Caco-2 (cell line): Measurements from ENCODE around the gene SECTM1. TPM values are rescaled to one million over a fixed set of nuclear protein-coding genes. Genes with fewer than 3 reads are reported as not detected.
A peak's percentile ranks its signal among the peaks of the same experiment; 100 is the strongest.

Source experiments
- BruUV-seq: library from RNA; stranded (reverse); fragments of 400-500 nt; replicated peaks from 2 replicates; lab custom pipeline; 2021; lab: Mats Ljungman, UMichigan
- CTCF ChIA-PET: fragments of 300-600 bp; sonication (Branson Sonifier 250); formaldehyde crosslinking; loops from one replicate; lab custom pipeline; 2022; ENCODE audit warnings: antibody characterized with exemption; lab: Charles Lee
- POLR2A ChIA-PET: fragments of 300-600 bp; sonication (Branson Sonifier 250); formaldehyde crosslinking; loops from one replicate; lab custom pipeline; 2022; ENCODE audit warnings: antibody characterized with exemption; lab: Charles Lee
- DNase-seq, 2 experiments: peaks; one replicate each; pipeline versions ENCODE4 v3.0.0 to v3.0.0-alpha.2; 2020 to 2022
- H3K27me3 ChIP-seq: replicated peaks from 2 replicates; pipeline ENCODE4 v1.6.0; 2011; ENCODE audit warnings: low read length; ENCODE audit not compliant: control insufficient read depth, insufficient read depth
- H3K36me3 ChIP-seq: 2 replicates; pipeline ENCODE4 v1.5.1; 2011; ENCODE audit warnings: low read length; ENCODE audit not compliant: control insufficient read depth, insufficient read depth
- H3K4me1 ChIP-seq: fragments of 250-450 bp; sonication (Bioruptor Pico); 2 replicates; pipeline ENCODE4 v1.5.1; 2020; ENCODE audit warnings: mild to moderate bottlenecking
- H3K4me3 ChIP-seq: 2 replicates; pipeline ENCODE4 v1.5.1; 2011; ENCODE audit warnings: low read depth, mild to moderate bottlenecking, control low read depth, low read length
- H3K9me3 ChIP-seq: fragments of 250-450 bp; sonication (Bioruptor Pico); 2 replicates; pipeline ENCODE4 v1.5.1; 2020; ENCODE audit warnings: mild to moderate bottlenecking, moderate library complexity
- H3K27ac Mint-ChIP-seq: one replicate; pipeline ENCODE4 v1.8.0; 2022; ENCODE audit warnings: mixed read lengths; ENCODE audit not compliant: unreplicated experiment
- H3K27me3 Mint-ChIP-seq: one replicate; pipeline ENCODE4 v1.8.0; 2022; ENCODE audit warnings: mixed read lengths; ENCODE audit not compliant: insufficient read depth, unreplicated experiment
- H3K36me3 Mint-ChIP-seq: one replicate; pipeline ENCODE4 v1.8.0; 2022; ENCODE audit warnings: mild to moderate bottlenecking, mixed read lengths; ENCODE audit not compliant: insufficient read depth, unreplicated experiment
- H3K4me1 Mint-ChIP-seq: one replicate; pipeline ENCODE4 v1.8.0; 2022; ENCODE audit warnings: low read depth, mixed read lengths; ENCODE audit not compliant: unreplicated experiment
- H3K4me3 Mint-ChIP-seq: one replicate; pipeline ENCODE4 v1.8.0; 2022; ENCODE audit warnings: mild to moderate bottlenecking, moderate library complexity, mixed read lengths; ENCODE audit not compliant: unreplicated experiment
- H3K9me3 Mint-ChIP-seq: one replicate; pipeline ENCODE4 v1.8.0; 2022; ENCODE audit warnings: mixed read lengths; ENCODE audit not compliant: unreplicated experiment
- CTCF ChIP-seq, 2 experiments: fragments of 200-600 bp in 1 of 2; IDR thresholded peaks; 1 replicate in 1 of 2; 2 replicates in 1 of 2; pipeline versions ENCODE4 v1.5.1 to v1.8.0; 2011 to 2022; ENCODE audit warnings: antibody characterized with exemption in 1 of 2, control low read depth in 1 of 2, inconsistent platforms in 1 of 2, low read depth in 1 of 2, low read length in 1 of 2, mild to moderate bottlenecking in 1 of 2, moderate library complexity in 1 of 2; ENCODE audit not compliant: insufficient read depth in 1 of 2, severe bottlenecking in 1 of 2, unreplicated experiment in 1 of 2
- intact Hi-C: fragments of 100-400 bp; cut with micrococcal nuclease; formaldehyde crosslinking; loops from one replicate; pipeline ENCODE4 v1.10.0; 2022; ENCODE audit not compliant: unreplicated experiment
- total RNA-seq: library from RNA; stranded (reverse); gene quantifications from 2 replicates; pipeline ENCODE4 v1.2.3, GENCODE V29; 2022

SECTM1 gene
- total RNA-seq, 1 experiment from 2014 or later: 0.75 TPM

- peaks cover 25% of the 10 kb centered on the region for H3K36me3 Mint-ChIP-seq
- H3K27ac Mint-ChIP-seq: no peak overlapping the region
- no peaks in the 10 kb centered on the region for H3K27me3 ChIP-seq
- no TSS peak for BruUV-seq
- peaks cover 31% of the 10 kb centered on the region for H3K4me1 Mint-ChIP-seq
- intact Hi-C loops: no loop called here
- no peaks in the 10 kb centered on the region for H3K9me3 Mint-ChIP-seq
- POLR2A ChIA-PET: no interaction called here
- DNase-seq: no peak
- no peak for TF ChIP-seq CTCF (IDR thresholded peaks at IDR 0.05; ENCODE audit: insufficient read depth in 1 of 2, low read depth in 1 of 2, low read length in 1 of 2, severe bottlenecking in 1 of 2, unreplicated experiment in 1 of 2)
- H3K4me1 ChIP-seq: peaks cover 34% of the 10 kb centered on the region
- H3K27me3 Mint-ChIP-seq: no peaks in the 10 kb centered on the region
- H3K9me3 ChIP-seq: no peaks in the 10 kb centered on the region
- CTCF ChIA-PET: no interaction called here
- no peaks in the 10 kb centered on the region for H3K36me3 ChIP-seq
- H3K4me3 ChIP-seq: no peak overlapping the region
- no peak overlapping the region for H3K4me3 Mint-ChIP-seq
Measured at GRCh38 chr17:82277851-82278250, 55.7 kb downstream of the SECTM1 start.

- Mint-ChIP-seq H3K27ac (peak overlapping the region; percentile 50), H3K27me3 (no peaks in the 10 kb centered on the region), H3K36me3 (peaks cover 33% of the 10 kb centered on the region), H3K9me3 (no peaks in the 10 kb centered on the region), H3K4me3 (no peak overlapping the region), H3K4me1 (peaks cover 38% of the 10 kb centered on the region)
- intact Hi-C loops: no loop called here
- no peaks in the 10 kb centered on the region for H3K9me3 ChIP-seq
- H3K27me3 ChIP-seq: no peaks in the 10 kb centered on the region
- POLR2A ChIA-PET: interaction anchor here (1.1 kb wide), 1 partner anchor 16 kb away, joined by 3 read pairs; no protein-coding TSS in a partner anchor
- TF ChIP-seq CTCF (IDR thresholded peaks at IDR 0.05; ENCODE audit: insufficient read depth in 1 of 2, low read depth in 1 of 2, low read length in 1 of 2, severe bottlenecking in 1 of 2, unreplicated experiment in 1 of 2): no peak
- CTCF ChIA-PET: no interaction called here
- H3K4me3 ChIP-seq: no peak overlapping the region
- H3K36me3 ChIP-seq: no peaks in the 10 kb centered on the region
- DNase-seq: peak in 1 of 2 experiments; percentile 48
- no TSS peak for BruUV-seq
- H3K4me1 ChIP-seq: peaks cover 40% of the 10 kb centered on the region
Measured at GRCh38 chr17:82276938-82277337, 56.6 kb downstream of the SECTM1 start.

GRCh38 chr17:82275326-82275725, 58.2 kb downstream of the SECTM1 start:
- no peak for TF ChIP-seq CTCF (IDR thresholded peaks at IDR 0.05; ENCODE audit: insufficient read depth in 1 of 2, low read depth in 1 of 2, low read length in 1 of 2, severe bottlenecking in 1 of 2, unreplicated experiment in 1 of 2)
- no peaks in the 10 kb centered on the region for H3K9me3 Mint-ChIP-seq
- peaks cover 41% of the 10 kb centered on the region for H3K4me1 Mint-ChIP-seq
- no peaks in the 10 kb centered on the region for H3K9me3 ChIP-seq
- no peaks in the 10 kb centered on the region for H3K27me3 ChIP-seq
- peaks cover 53% of the 10 kb centered on the region for H3K4me1 ChIP-seq
- no peak overlapping the region for H3K4me3 Mint-ChIP-seq
- no peak overlapping the region for H3K4me3 ChIP-seq
- H3K36me3 Mint-ChIP-seq: peaks cover 43% of the 10 kb centered on the region
- no peak for DNase-seq
- no peaks in the 10 kb centered on the region for H3K27me3 Mint-ChIP-seq
- peaks cover 5% of the 10 kb centered on the region; the same call in 1 of the 2 replicates for H3K36me3 ChIP-seq
- no TSS peak for BruUV-seq
- intact Hi-C loops: no loop called here
- H3K27ac Mint-ChIP-seq: peak overlapping the region; percentile 30
- POLR2A ChIA-PET: interaction anchor here (0.6 kb wide), 1 partner anchor 17 kb away, joined by 3 read pairs; no protein-coding TSS in a partner anchor
- CTCF ChIA-PET: interaction anchor here (0.8 to 1.4 kb wide), 2 partner anchors 39 to 46 kb away, joined by 3 to 4 read pairs; no protein-coding TSS in a partner anchor
